Bronchial epithelial cell (primary cell): ENCODE data around the gene ASCC3. TPM values are rescaled to one million over a fixed set of nuclear protein-coding genes. Genes with fewer than 3 reads are reported as not detected.

ENCODE experiments used
- DNase-seq: peaks from one replicate; pipeline ENCODE4 v3.0.0-alpha.2; 2010; ENCODE audit warnings: low read depth
- FAIRE-seq: peaks from 2 replicates; lab custom pipeline; 2011; peaks lifted over from hg19 to GRCh38; lab: Jason Lieb, UNC
- H3K27me3 ChIP-seq: 2 replicates; pipeline ENCODE4 v1.5.1; 2011; ENCODE audit warnings: low read length; ENCODE audit not compliant: control insufficient read depth, insufficient read depth
- H3K36me3 ChIP-seq: 2 replicates; pipeline ENCODE4 v1.5.1; 2011; ENCODE audit warnings: low read length; ENCODE audit not compliant: control insufficient read depth, insufficient read depth
- H3K4me3 ChIP-seq: 2 replicates; pipeline ENCODE4 v1.5.1; 2011; ENCODE audit warnings: mild to moderate bottlenecking, low read depth, low read length, control low read depth
- CTCF ChIP-seq: IDR thresholded peaks from 2 replicates; pipeline ENCODE4 v1.5.1; 2011; ENCODE audit warnings: mild to moderate bottlenecking, moderate library complexity, low read length, control low read depth, inconsistent platforms; ENCODE audit not compliant: insufficient read depth, severe bottlenecking
- total RNA-seq: library from RNA; depleted of rRNA; stranded (reverse); fragments of >200 nt; gene quantifications from 2 replicates; pipeline ENCODE4 v1.2.1, GENCODE V29; 2014

The ASCC3 gene
- total RNA-seq, 1 donor from 2014 or later, result 52.7 TPM

GRCh38 chr6:100865525-100865924, 15.6 kb downstream of the ASCC3 start:
- DNase-seq, result no peak
- Histone ChIP-seq H3K4me3 (no peak overlapping the region), H3K36me3 (peaks cover 3% of the 10 kb centered on the region), H3K27me3 (no peaks in the 10 kb centered on the region)
- TF ChIP-seq CTCF, result no peak
- FAIRE-seq, result no peak

GRCh38 chr6:100862063-100862462, 19.1 kb downstream of the ASCC3 start:
- FAIRE-seq (no peak), DNase-seq (no peak)
- Histone ChIP-seq H3K36me3 (peaks cover 6% of the 10 kb centered on the region), H3K27me3 (no peaks in the 10 kb centered on the region), H3K4me3 (no peak overlapping the region)
- no peak for TF ChIP-seq CTCF

- FAIRE-seq, result no peak
- TF ChIP-seq CTCF, result no peak
- Histone ChIP-seq H3K4me3 (no peak overlapping the region), H3K27me3 (no peaks in the 10 kb centered on the region), H3K36me3 (peaks cover 3% of the 10 kb centered on the region)
- no peak for DNase-seq
Observed at GRCh38 chr6:100856146-100856545, 25.0 kb downstream of the ASCC3 start.

GRCh38 chr6:100851819-100852218, 29.3 kb downstream of the ASCC3 start:
- FAIRE-seq (no peak), DNase-seq (no peak)
- no peaks in the 10 kb centered on the region for H3K36me3 ChIP-seq
- H3K4me3 ChIP-seq, result no peak overlapping the region
- no peak for TF ChIP-seq CTCF
- no peaks in the 10 kb centered on the region for H3K27me3 ChIP-seq

GRCh38 chr6:100850174-100850573, 31.0 kb downstream of the ASCC3 start:
- Histone ChIP-seq H3K27me3 (no peaks in the 10 kb centered on the region), H3K36me3 (no peaks in the 10 kb centered on the region), H3K4me3 (no peak overlapping the region)
- DNase-seq (no peak), FAIRE-seq (no peak)
- TF ChIP-seq CTCF, result no peak

GRCh38 chr6:100846276-100846675, 34.9 kb downstream of the ASCC3 start:
- DNase-seq, result peak; percentile 35
- TF ChIP-seq CTCF, result no peak
- Histone ChIP-seq H3K36me3 (no peaks in the 10 kb centered on the region), H3K27me3 (no peaks in the 10 kb centered on the region), H3K4me3 (no peak overlapping the region)
- no peak for FAIRE-seq
